Naive thymus-derived CD8-positive, alpha-beta T cell (primary cell): ENCODE measurements around the gene AP2A2. TPM values are rescaled to one million over a fixed set of nuclear protein-coding genes. Genes with fewer than 3 reads are reported as not detected.
A peak's percentile ranks its signal among the peaks of the same experiment; 100 is the strongest.

ENCODE experiments used
- ATAC-seq, 2 donors: fragments of 150-1000 bp; cut with Tn5 transposase in 1 of 2; sonication (Bioruptor Pico), chemical (Tn5 transposase) in 1 of 2; 1 replicate in 1 of 2; 2 replicates in 1 of 2; pipeline ENCODE4 v1.10.0; 2021; ENCODE audit warnings: mild to moderate bottlenecking in 2 of 2, moderate library complexity in 2 of 2
- POLR2A ChIA-PET: fragments of 350-600 bp; sonication (Branson Sonifier 250); formaldehyde crosslinking; loops from one replicate; lab custom pipeline; 2021; ENCODE audit warnings: antibody characterized with exemption; lab: Charles Lee
- DNase-seq, 10 donors: peaks; one replicate each; pipeline versions ENCODE4 v3.0.0 to v3.0.0-alpha.2; 2020 to 2022
- H3K27ac Mint-ChIP-seq, 10 donors: one replicate each; pipeline ENCODE4 v1.8.0; 2020 to 2022; ENCODE audit warnings: mild to moderate bottlenecking in 10 of 10, mixed read lengths in 10 of 10, moderate library complexity in 4 of 10, inconsistent platforms in 1 of 10
- H3K27me3 Mint-ChIP-seq, 5 donors: one replicate each; pipeline ENCODE4 v1.8.0; 2021 to 2022; ENCODE audit warnings: mixed read lengths in 5 of 5
- H3K36me3 Mint-ChIP-seq, 3 donors: one replicate each; pipeline ENCODE4 v1.8.0; 2020 to 2022; ENCODE audit warnings: mixed read lengths in 3 of 3, mild to moderate bottlenecking in 2 of 3, inconsistent platforms in 1 of 3
- H3K4me1 Mint-ChIP-seq, 4 donors: one replicate each; pipeline ENCODE4 v1.8.0; 2021 to 2022; ENCODE audit warnings: mixed read lengths in 4 of 4
- H3K4me3 Mint-ChIP-seq, 10 donors: one replicate each; pipeline ENCODE4 v1.8.0; 2020 to 2022; ENCODE audit warnings: mild to moderate bottlenecking in 10 of 10, mixed read lengths in 10 of 10, moderate library complexity in 6 of 10, inconsistent platforms in 1 of 10
- H3K9me3 Mint-ChIP-seq, 9 donors: one replicate each; pipeline ENCODE4 v1.8.0; 2020 to 2022; ENCODE audit warnings: mixed read lengths in 9 of 9, mild to moderate bottlenecking in 3 of 9, inconsistent platforms in 1 of 9, moderate library complexity in 1 of 9
- polyA plus RNA-seq, 3 donors: library from polyadenylated mRNA; unstranded; fragments of 300-500 nt; fragmentation: Illumina TruSeq; gene quantifications; one replicate each; pipeline ENCODE4 v1.2.3, GENCODE V29; 2021
- total RNA-seq, 8 experiments: library from RNA in 2 of 8; stranded (reverse) in 2 of 8; gene quantifications; one replicate each; pipeline ENCODE4 v1.2.3 and lab custom pipeline; 2021 to 2026

AP2A2 gene
- total and polyA plus RNA-seq, 5 experiments from 2014 or later, result 8.2 to 80.8 (median 13.9) TPM

DNA sequence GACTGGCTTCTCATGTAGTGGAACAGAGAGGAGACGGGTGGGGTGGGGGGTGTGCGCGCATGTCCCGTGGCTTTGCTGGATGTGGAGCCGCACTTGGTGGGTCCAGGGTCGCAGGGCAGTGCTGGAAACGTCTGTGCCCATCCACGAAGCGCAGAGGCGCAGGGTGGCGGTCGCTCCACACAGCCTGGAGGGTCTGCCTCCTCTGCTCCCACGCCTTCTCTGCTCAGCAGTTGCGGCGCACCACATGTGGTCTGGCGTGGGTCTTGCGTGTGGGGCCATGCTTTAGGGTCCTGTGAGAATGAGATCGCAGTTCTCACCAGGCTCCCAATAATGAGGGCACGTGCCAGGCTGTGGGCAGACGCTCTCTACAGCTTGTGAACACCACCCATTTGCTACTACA, 60.2 kb downstream of the AP2A2 start:
- no peaks in the 10 kb centered on the region for H3K9me3 Mint-ChIP-seq
- ATAC-seq, result no peak
- no peaks in the 10 kb centered on the region for H3K27me3 Mint-ChIP-seq
- H3K36me3 Mint-ChIP-seq, result peaks cover 0 to 70% (median 13%) of the 10 kb centered on the region in 3 donors
- DNase-seq, result no peak
- H3K27ac Mint-ChIP-seq, result no peak overlapping the region
- POLR2A ChIA-PET, result interaction anchor here (0.6 kb wide), 1 partner anchor 551 kb away, joined by 3 read pairs; no protein-coding TSS in a partner anchor
- peaks cover under 1 to 3% (median 1%) of the 10 kb centered on the region in 4 donors for H3K4me1 Mint-ChIP-seq
- no peak overlapping the region for H3K4me3 Mint-ChIP-seq

DNA sequence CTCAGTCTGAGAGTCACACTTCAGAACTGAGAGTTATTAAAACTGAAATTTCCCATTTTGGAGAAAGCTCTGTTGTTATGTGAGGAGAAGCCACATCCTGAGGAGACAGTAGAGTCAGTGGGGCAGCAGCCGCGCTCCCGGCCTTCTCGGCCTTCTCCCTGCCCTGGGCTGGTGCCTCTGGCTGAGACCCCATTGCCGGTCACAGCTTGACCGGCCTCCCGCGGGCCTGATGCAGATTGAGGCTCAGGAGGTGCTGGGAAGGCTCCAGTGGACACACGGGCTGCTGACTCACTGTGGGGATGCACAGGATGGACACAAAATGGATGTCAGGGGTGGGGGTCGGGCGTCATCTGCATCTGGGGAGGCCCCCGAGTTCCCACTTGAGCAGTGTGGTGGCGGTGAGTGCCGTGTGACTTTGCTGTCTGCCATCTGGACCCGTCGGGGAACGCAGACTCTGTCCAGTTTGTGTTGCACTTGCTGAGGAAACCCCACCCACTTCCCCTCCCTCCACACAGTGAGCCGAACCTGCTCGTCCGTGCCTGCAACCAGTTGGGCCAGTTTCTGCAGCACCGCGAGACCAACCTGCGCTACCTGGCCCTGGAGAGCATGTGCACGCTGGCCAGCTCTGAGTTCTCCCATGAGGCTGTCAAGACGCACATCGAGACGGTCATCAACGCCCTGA, 60.7 kb downstream of the AP2A2 start:
- H3K4me3 Mint-ChIP-seq, result no peak overlapping the region
- no peaks in the 10 kb centered on the region for H3K27me3 Mint-ChIP-seq
- no peak for ATAC-seq
- no peak overlapping the region for H3K27ac Mint-ChIP-seq
- POLR2A ChIA-PET, result interaction anchor here (0.6 kb wide), 1 partner anchor 550 kb away, joined by 3 read pairs; no protein-coding TSS in a partner anchor
- no peaks in the 10 kb centered on the region for H3K9me3 Mint-ChIP-seq
- no peak for DNase-seq
- peaks cover 0 to 5% (median 3%) of the 10 kb centered on the region in 4 donors for H3K4me1 Mint-ChIP-seq
- H3K36me3 Mint-ChIP-seq, result peaks cover 0 to 68% (median 10%) of the 10 kb centered on the region in 3 donors

DNA sequence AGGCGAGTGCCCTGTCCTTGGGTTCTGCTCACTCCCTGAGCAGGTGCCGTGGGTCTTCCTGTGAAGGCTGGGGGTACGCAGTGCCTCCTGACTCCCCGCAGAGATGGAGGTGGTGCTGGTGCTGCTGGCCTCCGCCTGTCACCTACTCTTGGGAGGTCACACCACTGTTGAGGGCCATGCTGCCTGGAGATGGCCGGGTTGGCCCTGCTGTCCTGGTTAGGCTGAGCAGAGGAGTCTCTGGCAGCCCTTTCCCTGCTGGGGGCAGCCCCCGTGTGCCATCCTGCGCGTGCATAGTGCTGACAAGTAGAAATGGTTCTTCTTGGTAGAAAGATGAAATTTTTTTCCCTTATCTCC, 61.3 kb downstream of the AP2A2 start:
- no peak overlapping the region for H3K27ac Mint-ChIP-seq
- H3K4me3 Mint-ChIP-seq, result no peak overlapping the region
- H3K36me3 Mint-ChIP-seq, result peaks cover 0 to 66% (median 10%) of the 10 kb centered on the region in 3 donors
- DNase-seq (no peak), ATAC-seq (no peak)
- POLR2A ChIA-PET, result no interaction called here
- no peaks in the 10 kb centered on the region for H3K27me3 Mint-ChIP-seq
- H3K9me3 Mint-ChIP-seq, result no peaks in the 10 kb centered on the region
- peaks cover 0 to 5% (median 3%) of the 10 kb centered on the region in 4 donors for H3K4me1 Mint-ChIP-seq

DNA sequence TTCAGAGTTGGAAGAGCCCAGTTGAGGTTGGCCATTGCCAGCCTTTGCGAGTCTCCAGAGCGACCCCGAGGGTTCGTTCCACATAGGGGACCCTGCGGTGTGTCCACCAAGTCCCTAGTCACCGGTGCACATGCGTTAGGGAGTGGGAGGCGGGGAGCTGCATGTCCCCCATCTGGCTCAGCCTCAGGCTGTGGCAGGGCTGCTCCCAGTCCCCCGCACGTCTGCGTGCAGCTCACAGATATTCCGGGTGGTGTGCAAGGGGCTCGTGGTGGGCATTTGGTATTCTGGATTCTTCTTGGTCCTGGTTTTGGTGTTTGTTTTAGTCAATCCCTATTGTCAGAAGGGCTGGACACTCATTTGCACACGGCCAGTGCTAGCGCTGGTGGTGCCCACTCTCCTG, 62.0 kb downstream of the AP2A2 start:
- POLR2A ChIA-PET, result no interaction called here
- no peak overlapping the region for H3K27ac Mint-ChIP-seq

DNA sequence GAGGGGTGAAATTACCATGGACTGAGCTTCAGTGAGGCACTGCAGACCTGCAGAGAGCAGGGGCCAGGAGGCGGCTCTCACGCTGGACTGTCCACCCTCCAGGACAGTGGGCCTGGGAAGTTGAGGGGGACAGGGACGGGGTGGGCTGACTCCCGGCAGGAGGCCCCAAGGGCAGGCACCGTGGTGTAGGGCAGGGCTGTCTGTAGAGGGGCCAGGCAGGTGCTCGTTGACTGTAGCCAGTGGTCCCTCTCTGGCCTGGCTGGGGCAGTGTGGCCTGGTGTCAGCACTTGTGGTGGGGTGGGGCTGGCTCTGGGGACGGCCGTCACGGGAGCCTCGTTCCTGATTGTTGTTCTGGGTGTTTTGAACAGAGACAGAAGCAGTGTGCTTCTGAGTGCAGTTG, 64.4 kb downstream of the AP2A2 start:
- H3K9me3 Mint-ChIP-seq, result no peaks in the 10 kb centered on the region
- no peaks in the 10 kb centered on the region for H3K27me3 Mint-ChIP-seq
- H3K27ac Mint-ChIP-seq, result peak overlapping the region in 1 of 10 donors; percentile 50
- H3K4me1 Mint-ChIP-seq, result peaks cover 3 to 7% (median 6%) of the 10 kb centered on the region in 4 donors
- H3K36me3 Mint-ChIP-seq, result peaks cover 0 to 59% (median 11%) of the 10 kb centered on the region in 3 donors
- ATAC-seq (no peak), DNase-seq (no peak)
- POLR2A ChIA-PET, result interaction anchor here (0.7 kb wide), 1 partner anchor 144 kb away, joined by 3 read pairs; no protein-coding TSS in a partner anchor
- H3K4me3 Mint-ChIP-seq, result no peak overlapping the region

More for the DNA sequence above, 62.0 kb downstream of the AP2A2 start:
- DNase-seq (no peak), ATAC-seq (no peak)
- Mint-ChIP-seq H3K27me3 (no peaks in the 10 kb centered on the region), H3K9me3 (no peaks in the 10 kb centered on the region), H3K36me3 (peaks cover 0 to 64% (median 10%) of the 10 kb centered on the region in 3 donors), H3K4me3 (no peak overlapping the region), H3K4me1 (peaks cover 0 to 5% (median 4%) of the 10 kb centered on the region in 4 donors)

DNA sequence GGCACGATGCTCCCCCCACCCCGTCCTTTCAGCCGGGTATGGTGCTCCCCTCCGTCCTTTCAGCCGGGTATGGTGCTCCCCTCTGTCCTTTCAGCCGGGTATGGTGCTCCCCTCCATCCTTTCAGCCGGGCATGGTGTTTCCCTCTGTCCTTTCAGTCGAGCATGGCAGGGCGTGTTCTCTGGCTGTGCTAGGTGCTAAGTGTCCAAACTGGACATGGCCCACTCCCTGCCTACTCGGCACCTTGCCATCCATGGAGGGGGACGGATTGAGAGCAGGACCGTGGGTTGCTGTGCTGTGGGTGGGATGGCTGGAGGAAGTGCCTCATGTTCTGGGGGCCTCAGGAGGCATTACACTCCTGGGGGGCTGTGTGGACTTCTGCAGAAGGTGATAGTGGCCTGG, 65.4 kb downstream of the AP2A2 start:
- ATAC-seq, result no peak
- Mint-ChIP-seq H3K9me3 (no peaks in the 10 kb centered on the region), H3K4me1 (peaks cover 5 to 15% (median 10%) of the 10 kb centered on the region in 4 donors), H3K27ac (peak overlapping the region in 5 of 10 donors; percentile 29 to 76 (median 35)), H3K36me3 (peaks cover 0 to 58% (median 16%) of the 10 kb centered on the region in 3 donors), H3K27me3 (no peaks in the 10 kb centered on the region), H3K4me3 (no peak overlapping the region)
- POLR2A ChIA-PET, result interaction anchor here (0.7 kb wide), 1 partner anchor 145 kb away, joined by 3 read pairs; no protein-coding TSS in a partner anchor
- DNase-seq, result no peak

DNA sequence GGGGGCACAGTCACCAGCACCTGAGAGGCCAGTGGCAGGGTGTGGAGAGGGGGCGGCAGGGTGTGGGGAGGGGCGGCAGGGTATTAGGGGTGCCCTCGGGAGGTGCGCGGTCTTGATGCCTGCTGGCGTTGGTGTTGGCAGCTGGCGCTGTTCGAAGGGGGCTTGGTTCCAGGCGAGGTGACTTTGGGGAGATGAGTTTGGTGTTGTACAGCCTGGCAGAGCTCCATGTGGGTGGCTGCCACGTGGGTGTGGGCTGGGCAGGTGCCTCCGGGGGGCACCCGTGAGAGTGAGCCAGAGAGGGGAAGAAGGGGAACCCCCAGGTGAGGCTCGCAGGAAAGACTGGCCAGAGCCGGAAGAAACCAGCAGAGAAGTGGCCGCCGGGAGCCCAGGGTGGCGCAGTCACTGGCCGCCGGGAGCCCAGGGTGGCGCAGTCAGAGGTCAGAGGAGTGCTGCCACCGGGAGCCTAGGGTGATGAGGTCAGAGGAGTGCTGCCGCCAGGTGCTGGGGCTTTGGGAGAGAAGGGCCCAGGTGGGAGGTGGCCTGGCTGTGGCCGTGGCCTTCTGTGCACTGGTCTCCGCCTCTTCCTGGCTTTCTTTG, 66.1 kb downstream of the AP2A2 start:
- Mint-ChIP-seq H3K27ac (peak overlapping the region in 2 of 10 donors; percentile 49 to 76), H3K9me3 (no peaks in the 10 kb centered on the region), H3K27me3 (no peaks in the 10 kb centered on the region), H3K4me1 (peaks cover 5 to 15% (median 13%) of the 10 kb centered on the region in 4 donors), H3K36me3 (peaks cover 0 to 61% (median 16%) of the 10 kb centered on the region in 3 donors), H3K4me3 (no peak overlapping the region)
- POLR2A ChIA-PET, result no interaction called here
- no peak for DNase-seq
- no peak for ATAC-seq

DNA sequence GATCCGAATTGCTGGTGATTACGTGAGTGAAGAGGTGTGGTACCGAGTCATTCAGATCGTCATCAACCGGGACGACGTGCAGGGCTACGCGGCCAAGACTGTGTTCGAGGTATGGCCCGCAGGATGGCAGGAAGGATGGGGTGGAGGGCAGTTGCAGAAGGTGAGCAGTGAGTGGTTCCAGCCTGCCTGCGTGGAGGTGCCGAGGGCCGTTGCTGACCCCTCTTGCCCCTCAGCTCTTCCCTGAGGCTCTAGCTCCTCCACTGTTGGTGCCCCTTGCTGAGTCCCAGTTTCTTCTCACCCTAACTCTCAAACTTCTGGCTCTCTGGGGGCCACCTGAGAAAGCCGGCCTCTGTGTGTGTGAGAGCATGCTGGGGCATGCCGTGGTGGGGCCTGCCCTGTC, 66.9 kb downstream of the AP2A2 start:
- Mint-ChIP-seq H3K36me3 (peaks cover 0 to 57% (median 16%) of the 10 kb centered on the region in 3 donors), H3K27me3 (no peaks in the 10 kb centered on the region), H3K9me3 (no peaks in the 10 kb centered on the region), H3K27ac (peak overlapping the region in 2 of 10 donors; percentile 28 to 78), H3K4me1 (peaks cover 5 to 15% (median 13%) of the 10 kb centered on the region in 4 donors), H3K4me3 (no peak overlapping the region)
- ATAC-seq (no peak), DNase-seq (no peak)
- POLR2A ChIA-PET, result no interaction called here

DNA sequence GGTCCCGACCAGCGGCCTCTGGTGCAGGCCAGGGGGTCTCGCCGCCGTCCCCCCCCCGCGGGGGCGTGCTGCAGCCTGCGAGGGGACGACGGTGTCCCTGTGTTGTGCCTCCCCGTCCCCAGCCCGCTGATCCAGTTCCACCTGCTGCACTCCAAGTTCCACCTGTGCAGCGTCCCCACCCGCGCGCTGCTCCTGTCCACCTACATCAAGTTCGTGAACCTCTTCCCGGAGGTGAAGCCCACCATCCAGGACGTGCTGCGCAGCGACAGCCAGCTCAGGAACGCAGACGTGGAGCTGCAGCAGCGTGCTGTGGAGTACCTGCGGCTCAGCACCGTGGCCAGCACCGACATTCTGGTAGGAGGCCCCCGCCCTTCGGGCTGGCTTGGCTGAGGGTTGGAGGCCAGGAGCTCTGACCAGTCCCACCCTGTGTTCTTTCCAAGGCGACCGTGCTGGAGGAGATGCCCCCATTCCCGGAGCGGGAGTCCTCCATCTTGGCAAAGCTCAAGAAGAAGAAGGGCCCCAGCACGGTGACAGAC, 68.0 kb downstream of the AP2A2 start:
- no peak for DNase-seq
- Mint-ChIP-seq H3K27ac (peak overlapping the region in 1 of 10 donors; percentile 28), H3K36me3 (peaks cover 0 to 55% (median 12%) of the 10 kb centered on the region in 3 donors), H3K9me3 (no peaks in the 10 kb centered on the region), H3K27me3 (no peaks in the 10 kb centered on the region), H3K4me3 (no peak overlapping the region), H3K4me1 (peaks cover 5 to 15% (median 13%) of the 10 kb centered on the region in 4 donors)
- POLR2A ChIA-PET, result no interaction called here
- no peak for ATAC-seq

DNA sequence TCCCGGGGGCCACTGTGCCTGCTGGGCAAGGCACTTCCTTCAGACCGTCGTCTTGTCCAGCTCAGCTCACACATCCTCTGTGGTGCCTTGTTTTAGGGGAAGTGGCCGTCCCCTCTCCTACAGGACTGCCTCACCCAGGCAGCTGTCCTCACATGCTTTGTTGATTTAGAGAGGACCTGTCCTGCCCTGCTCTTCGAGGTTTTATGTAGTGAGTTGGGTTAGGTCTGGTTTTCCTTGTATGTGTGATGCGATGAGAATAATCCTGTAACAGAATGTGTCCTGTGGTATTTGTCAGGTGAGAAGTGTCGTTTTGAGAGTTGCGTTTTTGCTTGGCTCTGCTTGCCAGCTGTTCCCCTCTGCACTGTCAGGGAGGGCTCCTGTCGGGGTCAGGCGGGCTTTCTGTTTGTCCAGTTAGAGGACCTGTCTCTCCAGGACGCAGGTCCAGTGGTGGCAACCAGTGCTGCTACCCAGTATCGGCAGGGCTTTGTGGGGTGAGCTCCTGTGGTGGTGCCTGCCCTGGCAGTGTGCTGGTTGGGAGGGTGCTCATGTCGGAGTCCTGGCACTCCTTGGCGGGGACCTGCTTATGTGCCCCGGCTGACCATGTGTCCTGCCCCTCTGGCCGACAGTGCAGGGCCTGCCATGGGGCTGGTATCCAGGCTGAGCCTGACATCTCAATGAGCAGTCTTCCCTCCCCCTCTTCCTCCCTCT, 69.5 kb downstream of the AP2A2 start:
- Mint-ChIP-seq H3K4me3 (no peak overlapping the region), H3K27ac (peak overlapping the region in 8 of 10 donors; percentile 2 to 92 (median 74)), H3K9me3 (no peaks in the 10 kb centered on the region), H3K36me3 (peaks cover 0 to 51% (median 9%) of the 10 kb centered on the region in 3 donors), H3K4me1 (peaks cover 5 to 15% (median 13%) of the 10 kb centered on the region in 4 donors), H3K27me3 (no peaks in the 10 kb centered on the region)
- ATAC-seq, result no peak
- POLR2A ChIA-PET, result no interaction called here
- DNase-seq, result no peak

DNA sequence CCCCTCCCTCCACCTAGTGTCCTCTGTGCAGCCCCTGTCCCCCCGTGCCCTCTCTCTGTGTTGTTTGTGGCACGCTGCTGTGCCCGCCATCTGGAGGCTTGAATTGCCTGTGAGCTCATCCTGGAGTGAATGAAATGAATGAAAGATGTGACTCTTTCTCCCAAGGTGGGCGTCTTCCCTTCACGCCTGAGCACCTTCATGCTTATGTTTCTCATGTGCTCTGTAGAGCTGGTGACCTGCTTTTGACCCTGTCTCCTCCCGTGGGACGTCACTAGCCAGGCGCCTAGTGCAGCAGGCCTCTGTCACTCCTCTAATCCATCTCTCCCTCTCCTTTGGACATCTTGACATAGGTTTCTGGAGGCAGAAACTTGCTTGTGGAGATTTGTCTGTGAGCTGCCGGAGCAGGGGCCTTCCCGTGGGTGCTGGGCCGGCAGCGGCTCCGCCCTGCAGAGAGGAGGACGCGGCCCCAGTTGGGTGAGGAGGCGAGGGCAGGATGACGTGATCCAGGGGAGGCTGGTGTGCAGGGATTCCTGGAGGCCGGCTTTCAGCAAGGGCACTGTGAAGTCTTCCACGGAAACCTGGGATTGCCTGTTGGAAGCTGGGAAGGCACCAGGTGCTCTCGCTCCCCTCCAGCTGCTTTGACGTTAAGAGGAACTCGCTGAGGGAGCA, 70.2 kb downstream of the AP2A2 start:
- Mint-ChIP-seq H3K4me3 (no peak overlapping the region), H3K9me3 (no peaks in the 10 kb centered on the region), H3K36me3 (peaks cover 0 to 56% (median 12%) of the 10 kb centered on the region in 3 donors), H3K27me3 (no peaks in the 10 kb centered on the region), H3K4me1 (peaks cover 6 to 17% (median 14%) of the 10 kb centered on the region in 4 donors), H3K27ac (peak overlapping the region in 9 of 10 donors; percentile 48 to 92 (median 89))
- POLR2A ChIA-PET, result no interaction called here
- no peak for ATAC-seq
- DNase-seq, result no peak

DNA sequence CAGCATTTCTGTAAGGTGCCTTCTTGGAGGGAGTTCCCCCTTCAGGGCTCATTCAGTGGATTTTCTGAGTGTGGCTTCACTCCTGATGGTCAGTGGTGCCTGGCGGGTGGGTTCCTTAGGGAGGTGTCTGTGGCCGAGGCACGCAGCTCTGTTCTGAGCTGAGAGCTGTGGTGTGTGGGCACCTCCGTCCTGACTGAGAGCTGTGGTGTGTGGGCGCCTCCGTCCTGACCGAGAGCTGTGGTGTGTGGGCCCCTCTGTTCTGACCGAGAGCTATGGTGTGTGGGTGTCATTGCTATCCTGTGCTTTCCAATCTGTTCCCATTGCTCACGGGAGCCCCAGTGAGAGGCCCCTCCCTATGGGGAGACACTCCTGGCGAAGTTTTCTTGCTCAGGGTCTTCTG, 71.0 kb downstream of the AP2A2 start:
- Mint-ChIP-seq H3K9me3 (no peaks in the 10 kb centered on the region), H3K4me3 (no peak overlapping the region), H3K27ac (peak overlapping the region in 8 of 10 donors; percentile 6 to 89 (median 72)), H3K27me3 (no peaks in the 10 kb centered on the region), H3K4me1 (peaks cover 9 to 18% (median 12%) of the 10 kb centered on the region in 4 donors), H3K36me3 (peaks cover 0 to 60% (median 12%) of the 10 kb centered on the region in 3 donors)
- ATAC-seq, result no peak
- POLR2A ChIA-PET, result no interaction called here
- DNase-seq, result no peak
